ENCODE data around the gene C1orf167. TPM values are rescaled to one million over a fixed set of nuclear protein-coding genes. Genes with fewer than 3 reads are reported as not detected.

Gene C1orf167
- total RNA-seq, 4 donors from 2014 or later: 0.21 to 0.82 TPM; not detected in 2

GRCh38 chr1:11746795-11747487 lies 15.1 kb upstream of the C1orf167 start:
- no peak for DNase-seq
- no peaks in the 10 kb centered on the region for H3K27me3 ChIP-seq
- H3K4me1 ChIP-seq: no peaks in the 10 kb centered on the region
- no peak for TF ChIP-seq CTCF (IDR thresholded peaks at IDR 0.05)
- TF ChIP-seq POLR2A (IDR thresholded peaks at IDR 0.05): no peak
- H3K4me3 ChIP-seq: no peak overlapping the region
- intact Hi-C loops (cut with DNase I; ENCODE audit: low total_unique reads): no loop called here
- H3K36me3 ChIP-seq: no peaks in the 10 kb centered on the region
- H3K27ac ChIP-seq: no peak overlapping the region
- H3K9me3 ChIP-seq: no peaks in the 10 kb centered on the region

- H3K27me3 ChIP-seq: no peaks in the 10 kb centered on the region
- H3K4me3 ChIP-seq: no peak overlapping the region
- intact Hi-C loops (cut with DNase I; ENCODE audit: low total_unique reads): no loop called here
- no peaks in the 10 kb centered on the region for H3K36me3 ChIP-seq
- H3K9me3 ChIP-seq: no peaks in the 10 kb centered on the region
- H3K27ac ChIP-seq: no peak overlapping the region
- TF ChIP-seq POLR2A (IDR thresholded peaks at IDR 0.05) (no peak), CTCF (IDR thresholded peaks at IDR 0.05) (no peak)
- no peaks in the 10 kb centered on the region for H3K4me1 ChIP-seq
- no peak for DNase-seq
Observed at GRCh38 chr1:11748294-11749202, 13.4 kb upstream of the C1orf167 start.

- intact Hi-C loops (cut with DNase I; ENCODE audit: low total_unique reads): no loop called here
- no peaks in the 10 kb centered on the region for H3K4me1 ChIP-seq
- no peaks in the 10 kb centered on the region for H3K27me3 ChIP-seq
- H3K27ac ChIP-seq: no peak overlapping the region
- peak in 1 of 2 donors; percentile 37 for DNase-seq
- no peaks in the 10 kb centered on the region for H3K9me3 ChIP-seq
- H3K36me3 ChIP-seq: no peaks in the 10 kb centered on the region
- no peak overlapping the region for H3K4me3 ChIP-seq
- TF ChIP-seq POLR2A (IDR thresholded peaks at IDR 0.05) (no peak), CTCF (IDR thresholded peaks at IDR 0.05) (peak; percentile 15 to 67 (median 30))
Observed at GRCh38 chr1:11749203-11749689, 12.7 kb upstream of the C1orf167 start.

- TF ChIP-seq CTCF (IDR thresholded peaks at IDR 0.05) (no peak), POLR2A (IDR thresholded peaks at IDR 0.05) (no peak)
- no peaks in the 10 kb centered on the region for H3K27me3 ChIP-seq
- H3K9me3 ChIP-seq: no peaks in the 10 kb centered on the region
- no peaks in the 10 kb centered on the region for H3K4me1 ChIP-seq
- no peak for DNase-seq
- H3K36me3 ChIP-seq: no peaks in the 10 kb centered on the region
- intact Hi-C loops (cut with DNase I; ENCODE audit: low total_unique reads): no loop called here
- H3K27ac ChIP-seq: no peak overlapping the region
- no peak overlapping the region for H3K4me3 ChIP-seq
Observed at GRCh38 chr1:11749996-11750395, 12.0 kb upstream of the C1orf167 start.

GRCh38 chr1:11751087-11751486 lies 10.9 kb upstream of the C1orf167 start:
- Histone ChIP-seq H3K9me3 (no peaks in the 10 kb centered on the region), H3K27me3 (no peaks in the 10 kb centered on the region), H3K4me3 (no peak overlapping the region), H3K4me1 (no peaks in the 10 kb centered on the region), H3K36me3 (no peaks in the 10 kb centered on the region), H3K27ac (no peak overlapping the region)
- intact Hi-C loops (cut with DNase I; ENCODE audit: low total_unique reads): no loop called here
- TF ChIP-seq CTCF (IDR thresholded peaks at IDR 0.05) (no peak), POLR2A (IDR thresholded peaks at IDR 0.05) (no peak)
- no peak for DNase-seq

Measured in uterus (tissue), 4 donors.